ENCODE measurements around the gene CPA4. TPM values are rescaled to one million over a fixed set of nuclear protein-coding genes. Genes with fewer than 3 reads are reported as not detected.

Gene CPA4
- total and polyA plus RNA-seq, 4 donors, result 0.55 to 2.3 (median 1.2) TPM

GRCh38 chr7:130356121-130356875 is 63.3 kb downstream of the CPA4 start:
- peaks cover 0 to 40% (median 12%) of the 10 kb centered on the region in 5 donors for H3K4me1 ChIP-seq (ENCODE audit: control insufficient read depth in 5 of 5, insufficient read depth in 5 of 5, low read length in 5 of 5)
- TF ChIP-seq, protein P1, sequence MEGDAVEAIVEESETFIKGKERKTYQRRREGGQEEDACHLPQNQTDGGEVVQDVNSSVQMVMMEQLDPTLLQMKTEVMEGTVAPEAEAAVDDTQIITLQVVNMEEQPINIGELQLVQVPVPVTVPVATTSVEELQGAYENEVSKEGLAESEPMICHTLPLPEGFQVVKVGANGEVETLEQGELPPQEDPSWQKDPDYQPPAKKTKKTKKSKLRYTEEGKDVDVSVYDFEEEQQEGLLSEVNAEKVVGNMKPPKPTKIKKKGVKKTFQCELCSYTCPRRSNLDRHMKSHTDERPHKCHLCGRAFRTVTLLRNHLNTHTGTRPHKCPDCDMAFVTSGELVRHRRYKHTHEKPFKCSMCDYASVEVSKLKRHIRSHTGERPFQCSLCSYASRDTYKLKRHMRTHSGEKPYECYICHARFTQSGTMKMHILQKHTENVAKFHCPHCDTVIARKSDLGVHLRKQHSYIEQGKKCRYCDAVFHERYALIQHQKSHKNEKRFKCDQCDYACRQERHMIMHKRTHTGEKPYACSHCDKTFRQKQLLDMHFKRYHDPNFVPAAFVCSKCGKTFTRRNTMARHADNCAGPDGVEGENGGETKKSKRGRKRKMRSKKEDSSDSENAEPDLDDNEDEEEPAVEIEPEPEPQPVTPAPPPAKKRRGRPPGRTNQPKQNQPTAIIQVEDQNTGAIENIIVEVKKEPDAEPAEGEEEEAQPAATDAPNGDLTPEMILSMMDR (IDR thresholded peaks at IDR 0.05; ENCODE audit: control extremely low read depth, extremely low read depth), result no peak
- H3K9me3 ChIP-seq (ENCODE audit: control insufficient read depth in 4 of 4, insufficient read depth in 3 of 4, low read length in 3 of 4), result peaks cover 0 to 11% (median 3%) of the 10 kb centered on the region in 4 donors
- H3K27me3 ChIP-seq (ENCODE audit: control insufficient read depth in 3 of 3, insufficient read depth in 3 of 3, low read length in 2 of 3), result no peaks in the 10 kb centered on the region
- peak overlapping the region in 1 of 2 donors; percentile 84 for H3K27ac ChIP-seq (ENCODE audit: low read depth in 1 of 2, low read length in 1 of 2)
- 49 to 59% methylated on average over 9 of the region's 9 CpGs for WGBS, 2 donors
- H3K9ac ChIP-seq (ENCODE audit: insufficient read depth in 1 of 2, low read length in 2 of 2), result peak overlapping the region in 1 of 2 donors; percentile 50
- DNase-seq, result peak; percentile 89 to 91 (median 90)
- peak; percentile 37 for ATAC-seq (ENCODE audit: insufficient read depth, low FRiP score)
- no peaks in the 10 kb centered on the region for H3K36me3 ChIP-seq (ENCODE audit: control insufficient read depth in 4 of 4, insufficient read depth in 4 of 4, low read length in 4 of 4)
- no peak overlapping the region for H3K4me3 ChIP-seq

DNA sequence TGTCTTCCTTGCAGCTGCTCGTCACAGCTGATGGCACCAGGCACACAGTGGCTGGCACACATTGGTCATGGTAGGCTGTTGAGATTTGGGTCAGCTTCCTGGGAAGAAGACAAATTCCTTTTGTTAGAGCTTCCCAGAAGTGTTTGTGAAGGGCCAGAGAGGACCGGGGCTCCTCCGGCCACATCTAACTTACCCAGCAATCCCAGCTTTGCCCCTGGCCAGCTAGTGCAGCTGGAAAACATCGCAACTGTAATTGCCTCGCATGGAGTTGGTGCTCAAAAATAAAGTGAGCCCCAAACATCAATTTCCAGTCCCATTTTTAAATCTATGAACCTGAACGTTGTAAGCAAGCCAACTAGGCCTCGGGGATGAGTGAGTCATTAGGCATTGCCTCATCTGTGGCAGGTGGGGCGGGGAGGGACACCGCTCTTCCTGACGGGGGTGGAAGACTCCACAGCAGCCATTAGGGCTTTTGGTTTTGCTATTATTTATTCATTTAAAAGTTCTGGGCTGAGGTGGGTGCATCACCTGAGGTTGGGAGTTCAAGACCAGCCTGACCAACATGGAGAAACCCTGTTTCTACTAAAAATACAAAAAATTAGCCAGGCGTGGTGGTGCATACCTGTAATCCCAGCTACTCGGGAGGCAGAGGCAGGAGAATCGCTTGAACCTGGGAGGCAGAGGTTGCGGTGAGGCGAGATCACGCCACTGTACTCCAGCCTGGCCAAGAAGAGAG is 64.1 kb downstream of the CPA4 start:
- Histone ChIP-seq H3K27ac (ENCODE audit: low read depth in 1 of 2, low read length in 1 of 2) (peak overlapping the region in 1 of 2 donors; percentile 83), H3K4me3 (no peak overlapping the region), H3K4me1 (ENCODE audit: control insufficient read depth in 5 of 5, insufficient read depth in 5 of 5, low read length in 5 of 5) (peaks cover 0 to 33% (median 12%) of the 10 kb centered on the region in 5 donors), H3K27me3 (ENCODE audit: control insufficient read depth in 3 of 3, insufficient read depth in 3 of 3, low read length in 2 of 3) (no peaks in the 10 kb centered on the region), H3K9me3 (ENCODE audit: control insufficient read depth in 4 of 4, insufficient read depth in 3 of 4, low read length in 3 of 4) (peaks cover 0 to 11% (median 3%) of the 10 kb centered on the region in 4 donors), H3K36me3 (ENCODE audit: control insufficient read depth in 4 of 4, insufficient read depth in 4 of 4, low read length in 4 of 4) (no peaks in the 10 kb centered on the region), H3K9ac (ENCODE audit: insufficient read depth in 1 of 2, low read length in 2 of 2) (peak overlapping the region in 1 of 2 donors; percentile 50)
- WGBS, 2 donors, result 72 to 73% methylated on average over 16 of the region's 16 CpGs
- TF ChIP-seq, protein P1 (IDR thresholded peaks at IDR 0.05; ENCODE audit: control extremely low read depth, extremely low read depth), result no peak
- DNase-seq, result no peak
- no peak for ATAC-seq (ENCODE audit: insufficient read depth, low FRiP score)

DNA sequence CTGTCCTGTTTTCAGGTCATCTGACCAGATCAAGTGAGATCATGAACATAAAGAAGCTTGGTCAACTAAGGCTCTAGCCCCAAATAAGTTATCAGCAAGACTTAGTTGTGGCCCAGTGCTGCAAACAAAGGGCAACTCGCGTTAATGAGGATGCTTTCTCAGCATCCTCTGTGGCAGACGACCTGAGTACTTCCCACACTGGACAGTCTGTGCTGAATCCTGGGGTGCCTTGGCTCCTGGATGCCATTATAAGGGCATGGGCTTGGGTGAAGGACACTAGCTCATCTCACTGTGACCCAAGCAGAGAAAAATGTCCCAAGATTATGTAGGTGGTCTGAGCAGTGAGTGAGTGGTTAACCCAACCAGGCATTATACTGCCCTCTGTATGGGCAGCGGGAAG is 65.5 kb downstream of the CPA4 start:
- Histone ChIP-seq H3K4me3 (no peak overlapping the region), H3K9ac (ENCODE audit: insufficient read depth in 1 of 2, low read length in 2 of 2) (no peak overlapping the region), H3K27me3 (ENCODE audit: control insufficient read depth in 3 of 3, insufficient read depth in 3 of 3, low read length in 2 of 3) (no peaks in the 10 kb centered on the region), H3K27ac (ENCODE audit: low read depth in 1 of 2, low read length in 1 of 2) (no peak overlapping the region), H3K36me3 (ENCODE audit: control insufficient read depth in 4 of 4, insufficient read depth in 4 of 4, low read length in 4 of 4) (no peaks in the 10 kb centered on the region), H3K9me3 (ENCODE audit: control insufficient read depth in 4 of 4, insufficient read depth in 3 of 4, low read length in 3 of 4) (peaks cover 0 to 11% (median 3%) of the 10 kb centered on the region in 4 donors), H3K4me1 (ENCODE audit: control insufficient read depth in 5 of 5, insufficient read depth in 5 of 5, low read length in 5 of 5) (peaks cover 0 to 18% (median 7%) of the 10 kb centered on the region in 5 donors)
- WGBS, 2 donors, result 92 to 95% methylated on average over 4 of the region's 4 CpGs
- no peak for ATAC-seq (ENCODE audit: insufficient read depth, low FRiP score)
- DNase-seq, result no peak
- TF ChIP-seq, protein P1 (IDR thresholded peaks at IDR 0.05; ENCODE audit: control extremely low read depth, extremely low read depth), result no peak
